Pulmonary artery endothelial cell (primary cell): ENCODE measurements around the gene ABCB4. TPM values are rescaled to one million over a fixed set of nuclear protein-coding genes. Genes with fewer than 3 reads are reported as not detected.

ENCODE experiments used
- total RNA-seq: library from RNA; depleted of rRNA; stranded (reverse); fragments of >200 nt; gene quantifications from 2 replicates; pipeline ENCODE4 v1.2.3, GENCODE V29; 2014

ABCB4 gene
- total RNA-seq, 1 donor from 2014 or later = not detected

Other genes starting within 250 kb of the ABCB4 start
- 7.2 and 10.4 TPM in 2 replicates for gene CROT, start 130.0 kb downstream of the ABCB4 start, total RNA-seq
- gene ABCB1, start 125.2 kb upstream of the ABCB4 start, total RNA-seq = 5.1 and 5.4 TPM in 2 replicates
- gene RUNDC3B, start 152.7 kb upstream of the ABCB4 start, total RNA-seq = 1.3 and 1.7 TPM in 2 replicates